ENCODE measurements around the gene NUAK1.

NUAK1 gene

DNA sequence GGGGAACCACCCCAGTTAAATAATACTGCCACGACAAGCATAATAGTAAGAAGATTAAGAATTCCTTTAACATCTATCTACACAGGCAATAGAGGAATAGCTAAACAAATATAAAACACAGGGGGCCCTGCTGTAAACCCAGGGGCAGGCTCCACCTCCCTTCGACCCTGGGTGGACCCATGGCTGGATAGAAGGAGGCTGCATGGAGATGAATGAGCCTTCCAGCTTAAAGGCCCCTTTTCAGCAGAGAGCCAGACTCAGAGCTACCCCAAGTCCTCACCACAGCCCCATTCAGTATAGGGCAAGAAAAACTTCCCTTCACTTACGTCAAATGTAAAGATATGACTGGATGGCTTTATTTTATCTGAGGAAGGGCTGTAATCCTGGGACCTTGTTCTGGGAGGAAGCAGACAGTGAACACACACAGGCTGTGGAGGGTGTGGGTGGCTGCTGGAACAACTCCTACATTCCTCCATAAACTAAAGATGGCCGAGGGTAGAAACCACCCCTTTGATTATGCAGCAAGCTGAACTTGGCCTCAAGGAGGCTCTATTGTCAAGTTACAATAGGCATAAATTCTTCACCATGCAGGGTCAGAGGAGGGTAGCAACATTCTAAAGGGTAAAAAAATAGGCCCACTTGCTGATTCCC is 30.4 kb downstream of the NUAK1 start:
- no peak for DNase-seq

DNA sequence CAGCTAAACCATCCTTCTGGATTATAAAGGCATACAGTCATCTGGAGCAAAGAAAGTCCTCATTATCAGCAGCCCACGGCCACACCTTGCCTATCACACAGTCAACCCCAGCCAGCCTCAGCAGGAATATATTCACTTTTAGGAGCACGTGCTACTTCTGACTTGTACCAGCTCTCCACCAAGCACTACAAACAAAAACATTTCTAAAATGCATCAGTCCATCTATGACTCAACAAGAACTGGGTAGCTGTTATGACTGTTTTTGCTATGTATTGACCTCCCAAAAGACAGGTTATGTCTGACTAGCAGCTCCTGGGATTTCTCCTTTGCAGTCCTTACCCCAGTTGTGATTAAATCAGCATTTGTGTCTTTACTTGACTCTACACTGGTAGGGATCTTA is 31.2 kb downstream of the NUAK1 start:
- DNase-seq = no peak

DNA sequence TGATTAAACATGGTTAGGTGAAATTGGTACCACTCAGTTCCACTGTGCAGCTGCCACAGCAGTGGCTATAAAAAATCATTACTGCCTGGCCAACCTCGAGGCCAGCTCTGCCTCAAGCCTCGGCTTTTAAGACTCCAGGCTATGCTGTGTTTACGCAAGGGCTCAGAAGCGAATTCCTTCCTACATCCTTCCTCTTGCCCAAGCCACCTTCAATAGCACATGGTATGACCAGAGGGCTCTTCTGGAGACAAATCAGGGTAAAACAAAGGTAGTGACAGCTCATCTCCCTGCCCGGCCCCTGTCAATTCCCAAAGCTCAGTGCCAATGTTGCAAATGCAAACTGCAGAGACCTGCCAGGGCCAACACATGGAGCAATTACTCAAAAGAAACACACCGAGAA is 31.9 kb downstream of the NUAK1 start:
- DNase-seq = no peak

DNA sequence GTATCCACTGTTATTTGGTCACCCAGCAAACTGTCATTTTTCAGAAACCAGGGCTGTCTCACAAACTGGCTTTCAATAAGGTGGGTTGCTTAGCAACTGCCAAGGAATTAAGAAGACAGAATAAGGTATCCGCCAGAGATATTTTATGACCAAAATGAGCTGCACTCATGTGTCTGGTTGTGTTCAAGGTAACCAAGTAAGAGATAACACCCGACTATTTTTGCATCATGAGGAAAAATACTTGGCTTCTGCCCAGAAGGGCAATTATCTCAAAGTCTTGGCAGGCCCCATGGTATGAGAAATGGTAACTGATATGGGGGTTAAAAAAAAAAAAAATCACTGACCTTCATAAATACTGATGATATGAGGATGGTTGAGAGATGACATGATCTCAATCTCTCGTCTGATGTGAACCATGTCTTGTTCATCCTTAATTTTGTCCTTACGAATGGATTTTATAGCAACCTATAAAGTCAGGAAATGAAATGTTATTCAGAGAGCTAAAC is 32.6 kb downstream of the NUAK1 start:
- DNase-seq = peak; percentile 59

DNA sequence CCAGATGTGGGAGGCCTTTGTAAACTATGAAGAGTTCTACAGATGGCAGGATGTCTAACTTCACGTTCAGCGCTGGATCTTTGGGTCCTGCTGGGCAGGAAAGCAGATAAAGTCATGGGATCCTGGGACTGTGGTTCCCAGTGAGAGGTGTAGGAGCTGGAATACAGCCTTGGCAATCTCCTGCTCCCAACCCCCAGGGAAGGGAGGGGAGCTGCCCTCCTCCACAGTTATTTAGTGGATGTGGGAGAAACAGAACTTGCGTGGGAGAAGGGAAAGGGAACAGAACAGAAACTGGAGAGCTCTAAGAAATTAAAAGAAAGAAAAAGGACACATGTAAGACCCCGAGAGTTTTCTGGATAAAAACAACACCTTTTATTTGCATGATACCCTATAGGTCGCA is 37.0 kb downstream of the NUAK1 start:
- DNase-seq = no peak

DNA sequence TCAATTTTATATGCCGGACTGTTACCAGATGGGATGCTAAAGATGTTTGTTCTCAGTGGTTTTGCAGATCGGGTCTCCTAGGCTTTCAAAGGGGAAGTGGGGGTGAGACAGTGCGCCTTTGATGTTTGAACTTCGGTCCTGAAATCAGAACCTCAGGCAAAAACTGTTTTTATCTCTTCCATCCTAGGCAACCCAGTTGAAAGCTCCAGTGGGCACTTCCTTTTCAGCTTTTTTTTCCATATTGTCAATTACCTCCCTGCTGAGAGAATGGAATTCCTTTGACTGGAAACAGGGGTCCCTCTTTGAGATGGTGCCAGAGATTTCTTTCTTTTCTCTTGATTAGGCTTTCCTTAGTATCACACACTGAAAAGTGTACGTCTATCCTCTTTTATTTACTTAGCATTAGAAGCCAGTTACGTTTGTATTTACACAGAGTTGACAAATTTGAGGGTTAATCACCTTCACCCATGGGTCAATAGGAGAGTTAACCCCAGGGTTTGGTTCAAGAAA is 40.0 kb downstream of the NUAK1 start:
- DNase-seq = no peak

DNA sequence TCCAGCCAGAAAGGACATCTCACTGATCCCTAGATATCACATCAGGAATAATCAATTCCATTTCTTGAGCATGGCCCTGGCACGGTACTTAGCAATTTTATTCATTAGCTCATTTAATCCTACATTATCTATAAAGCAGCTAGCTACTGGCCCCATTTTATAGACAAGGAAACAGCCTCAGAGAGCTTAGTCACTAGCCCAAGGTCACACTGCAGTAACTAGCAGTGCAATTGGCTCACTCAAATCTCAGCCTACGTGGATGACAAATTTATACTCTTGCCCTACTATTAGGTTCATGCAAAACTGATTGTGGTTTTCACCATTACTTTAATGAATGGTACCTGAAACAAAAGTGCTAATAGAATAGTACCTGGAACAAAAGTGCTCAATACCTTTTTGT is 41.7 kb downstream of the NUAK1 start:
- DNase-seq = no peak

DNA sequence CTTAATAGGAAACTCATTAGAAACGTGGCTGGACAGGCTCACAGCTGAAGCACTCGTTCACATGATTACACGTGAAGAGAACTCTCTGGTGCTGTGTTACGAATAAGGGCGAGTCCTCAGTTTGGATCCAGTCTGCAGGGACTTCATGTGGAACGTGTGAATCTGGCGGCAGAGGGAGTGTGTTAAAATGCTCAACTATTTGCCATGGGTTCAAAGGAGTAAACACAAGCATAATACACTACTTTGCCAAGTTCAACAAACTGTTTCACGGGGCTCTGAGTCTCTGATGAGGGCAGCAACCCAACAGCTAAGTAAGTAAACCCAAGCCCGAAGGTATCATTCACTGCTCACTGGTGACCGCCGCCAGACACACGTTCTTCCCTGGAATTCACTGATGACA is 42.4 kb downstream of the NUAK1 start:
- DNase-seq = peak; percentile 25

DNA sequence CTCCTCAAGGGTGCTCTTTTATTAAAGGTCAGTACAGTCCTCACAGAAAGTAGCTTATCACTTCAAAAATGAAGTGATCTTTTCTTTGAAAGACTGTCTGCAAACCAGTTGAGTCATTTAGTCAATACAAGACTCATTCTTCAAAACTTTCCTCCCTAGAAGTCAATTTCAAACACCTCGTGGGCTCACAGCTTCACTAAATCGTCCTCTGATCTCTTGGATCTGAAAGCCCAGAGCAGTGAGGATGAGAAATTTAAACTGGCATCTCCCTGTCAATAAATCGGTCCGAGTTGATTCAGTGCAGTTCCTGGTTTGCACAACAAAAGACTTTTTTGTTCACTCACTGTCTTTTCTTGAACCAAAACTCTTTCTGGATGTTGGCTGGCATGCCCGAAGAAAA is 44.5 kb downstream of the NUAK1 start:
- DNase-seq = no peak

DNA sequence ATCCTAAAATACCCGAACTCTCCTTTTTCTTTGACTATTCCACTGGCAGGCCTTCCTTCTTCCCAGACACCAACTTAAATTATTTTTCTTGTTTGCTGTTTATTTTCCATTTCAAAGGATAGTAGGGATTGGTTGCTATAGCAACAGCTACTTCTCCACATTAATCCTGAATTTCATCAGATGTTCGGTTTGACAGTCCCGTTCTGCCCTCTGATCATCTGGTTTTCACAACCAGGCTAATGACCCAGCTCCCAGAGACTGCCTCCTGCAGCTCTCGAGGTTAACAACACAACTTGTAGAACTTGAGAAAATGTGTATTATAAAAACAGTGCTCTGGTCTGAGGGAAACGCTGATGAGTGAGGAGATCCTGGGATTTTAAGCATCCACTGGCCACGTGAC is 45.5 kb downstream of the NUAK1 start:
- DNase-seq = no peak

DNA sequence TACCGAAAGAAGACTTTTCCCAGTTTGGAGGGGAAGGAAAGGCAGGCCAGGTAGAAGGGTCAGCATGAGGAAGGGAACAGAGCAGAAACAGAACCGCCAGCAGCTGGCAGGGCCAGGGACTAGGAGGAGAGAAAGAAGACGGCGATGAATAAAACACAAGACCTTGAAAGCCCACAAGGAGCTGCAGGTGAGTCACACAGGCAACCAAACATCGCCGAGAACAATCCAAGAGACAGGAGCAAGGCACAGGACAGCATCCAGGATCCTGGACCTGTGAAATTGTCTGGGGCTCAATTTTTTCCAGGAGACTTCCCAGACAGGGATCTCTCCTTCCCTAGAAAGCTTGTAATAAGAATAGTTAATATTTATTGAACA is 47.3 kb downstream of the NUAK1 start:
- DNase-seq = no peak

DNA sequence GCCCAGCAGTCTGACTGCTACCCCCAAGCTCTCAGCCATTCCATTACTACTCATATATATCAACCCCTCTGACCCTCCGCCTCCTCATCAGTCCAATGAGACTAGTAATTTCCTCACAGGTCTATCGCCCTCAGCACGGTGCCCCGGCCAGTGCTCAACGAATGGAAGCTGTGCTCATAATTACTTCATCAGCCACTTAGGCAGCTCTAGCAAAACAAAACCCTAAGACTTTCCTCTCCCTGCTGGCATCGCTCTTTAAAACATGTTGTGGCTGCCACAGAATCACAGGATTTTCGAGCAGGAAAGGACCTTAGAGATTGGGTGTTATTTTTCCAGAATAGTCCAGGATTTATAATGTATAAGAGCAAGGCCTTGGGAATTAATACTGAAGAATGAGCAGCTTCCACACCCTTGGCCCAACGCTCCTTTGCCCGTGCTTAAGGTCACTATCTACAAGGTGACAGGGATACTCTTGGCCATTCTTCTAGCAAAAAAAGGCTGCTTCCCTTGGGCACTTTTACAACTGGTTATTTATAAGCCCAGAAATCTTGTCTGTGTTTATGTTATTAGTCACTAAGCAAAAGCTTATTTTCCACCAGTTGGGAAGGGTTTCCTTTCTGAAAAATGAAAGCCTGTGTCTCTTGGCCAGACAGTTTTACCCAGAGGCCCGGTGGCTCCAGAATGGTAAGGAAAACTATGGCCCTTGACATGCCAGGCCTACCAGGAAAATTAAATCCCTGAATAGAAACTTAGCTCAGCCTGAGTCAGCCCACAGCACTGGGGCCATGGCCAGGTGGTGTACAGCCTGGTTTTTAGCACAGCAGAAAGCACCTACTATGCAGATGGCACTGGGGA is 47.9 kb downstream of the NUAK1 start:
- no peak for DNase-seq

DNA sequence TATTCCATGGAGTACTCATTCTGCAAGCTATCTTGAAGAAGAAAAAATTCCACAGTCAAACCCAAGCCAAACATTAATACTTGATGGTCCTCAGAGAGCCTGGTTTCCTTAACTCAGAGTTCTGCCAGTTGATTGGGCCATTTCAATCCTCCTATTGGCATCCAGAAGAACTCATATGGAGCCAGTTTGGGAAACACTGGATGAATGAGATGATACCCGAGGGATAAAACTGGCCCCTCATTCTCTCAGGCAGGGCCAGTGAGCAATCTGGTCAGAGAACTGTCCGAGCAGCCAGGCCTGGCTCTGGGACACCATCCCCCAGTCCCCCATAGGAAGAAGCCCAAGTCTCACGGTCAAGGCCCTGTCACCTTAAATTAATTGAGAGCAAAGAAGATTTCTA is 48.8 kb downstream of the NUAK1 start:
- DNase-seq = no peak

DNA sequence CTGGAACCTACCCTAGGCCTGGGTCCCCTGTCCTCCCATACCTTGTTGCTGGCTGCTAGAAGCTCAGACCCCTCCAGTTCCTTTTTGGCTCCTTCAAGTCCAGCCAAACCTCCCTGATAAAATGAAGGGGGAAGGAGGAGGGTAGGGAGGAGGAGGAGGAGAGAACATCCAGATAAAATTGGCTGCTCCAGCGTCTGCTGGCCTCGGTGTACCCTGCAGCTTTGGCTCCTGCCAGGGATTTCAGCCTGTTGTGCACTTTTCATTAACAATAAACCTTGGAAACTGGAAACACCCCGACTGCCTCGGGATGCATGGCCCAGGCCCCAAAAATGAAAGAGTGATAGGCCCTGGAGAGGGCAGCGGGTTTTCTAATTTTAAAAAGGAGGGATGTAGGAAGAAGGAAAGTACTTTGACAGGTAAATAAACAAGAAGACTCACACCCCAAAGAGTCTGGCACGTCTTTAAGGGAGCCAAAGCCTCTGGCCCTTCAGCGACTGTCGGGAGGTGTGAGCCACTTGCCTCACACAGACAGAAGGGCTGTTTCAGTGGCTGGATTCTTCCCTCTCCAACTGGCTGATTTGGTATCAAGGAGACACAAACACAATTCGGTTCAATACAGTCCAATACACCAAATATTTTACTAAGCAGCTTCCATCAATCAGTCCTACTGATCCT is 49.8 kb downstream of the NUAK1 start:
- no peak for DNase-seq

DNA sequence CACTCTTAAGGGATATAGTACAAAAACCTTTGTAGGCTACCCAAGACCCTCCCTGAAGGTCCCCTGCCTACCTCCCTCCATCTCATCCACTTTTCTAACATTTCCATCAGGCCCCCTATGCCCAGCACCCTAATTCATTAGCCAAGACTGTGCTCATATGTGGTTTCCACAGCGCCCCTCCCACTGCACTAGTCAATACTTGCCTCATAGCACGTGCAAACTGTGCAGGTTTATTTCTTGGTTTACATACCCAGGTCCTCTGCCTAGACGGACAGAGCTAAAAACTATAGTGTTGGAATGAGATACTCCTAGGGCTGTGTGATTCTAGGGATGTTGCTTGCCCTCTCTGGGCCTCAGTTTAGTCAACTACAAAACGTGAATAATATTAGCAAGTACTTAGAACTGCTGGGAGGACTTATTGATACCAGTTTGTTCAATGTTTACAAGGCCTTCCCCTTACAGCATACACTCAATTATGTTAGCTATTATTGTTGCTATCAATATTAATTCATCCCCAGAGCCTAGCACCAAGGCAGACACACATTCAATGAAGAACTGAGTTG is 50.4 kb downstream of the NUAK1 start:
- no peak for DNase-seq

DNA sequence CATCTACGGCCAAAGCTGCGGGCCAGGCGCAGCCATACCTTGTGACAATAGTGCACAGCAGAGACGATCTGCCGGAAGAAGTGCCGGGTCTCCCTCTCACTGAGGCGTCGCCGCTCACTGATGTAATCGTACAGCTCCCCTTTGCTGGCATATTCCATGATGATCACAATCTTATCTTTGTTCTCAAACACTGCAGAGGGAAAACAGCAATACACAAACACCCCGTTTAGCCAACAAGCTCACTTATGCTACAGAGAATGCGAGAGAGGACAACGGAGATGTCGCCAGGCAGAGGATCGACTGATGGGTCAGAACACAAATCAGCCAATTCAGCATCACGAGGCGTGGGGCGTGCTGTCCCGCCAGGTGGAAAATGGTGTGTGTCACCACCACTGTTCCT is 52.1 kb downstream of the NUAK1 start:
- no peak for DNase-seq

DNA sequence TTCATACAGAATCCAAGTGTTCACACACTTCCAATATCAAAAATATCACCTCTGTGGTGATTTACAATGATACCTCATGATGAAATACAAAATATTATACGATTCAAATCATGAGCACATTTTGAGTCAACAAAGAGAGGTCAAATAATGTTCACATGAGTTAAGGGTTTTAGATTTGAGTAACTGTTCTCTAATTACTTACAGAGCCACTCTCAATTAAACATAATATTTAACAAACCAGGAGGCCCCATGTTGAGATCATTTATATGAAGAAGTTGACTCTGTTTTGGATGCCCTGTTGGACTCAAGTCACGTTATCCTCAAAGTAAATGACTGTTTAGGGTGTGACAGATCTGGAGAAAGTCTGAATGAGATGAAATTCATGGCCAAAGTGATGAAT is 53.5 kb downstream of the NUAK1 start:
- DNase-seq = no peak

DNA sequence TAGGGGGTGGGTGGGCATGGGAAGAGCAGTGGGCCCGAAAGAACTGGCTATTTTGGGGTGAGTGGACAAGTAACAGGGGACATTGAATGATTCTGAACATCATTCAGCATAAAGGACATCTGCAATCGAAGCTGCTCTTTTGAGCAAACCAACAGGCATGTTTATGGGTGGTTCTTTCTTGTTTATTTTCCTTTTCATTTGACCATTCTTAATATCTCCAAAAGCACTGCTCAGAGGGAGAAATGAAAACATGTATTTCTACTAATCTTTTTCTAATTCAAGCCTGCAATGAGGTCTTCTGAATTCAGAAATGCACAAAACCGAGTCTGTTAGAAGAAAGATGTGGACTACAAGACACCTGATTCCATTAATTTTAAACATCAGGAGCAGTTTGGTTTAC is 54.0 kb downstream of the NUAK1 start:
- no peak for DNase-seq

DNA sequence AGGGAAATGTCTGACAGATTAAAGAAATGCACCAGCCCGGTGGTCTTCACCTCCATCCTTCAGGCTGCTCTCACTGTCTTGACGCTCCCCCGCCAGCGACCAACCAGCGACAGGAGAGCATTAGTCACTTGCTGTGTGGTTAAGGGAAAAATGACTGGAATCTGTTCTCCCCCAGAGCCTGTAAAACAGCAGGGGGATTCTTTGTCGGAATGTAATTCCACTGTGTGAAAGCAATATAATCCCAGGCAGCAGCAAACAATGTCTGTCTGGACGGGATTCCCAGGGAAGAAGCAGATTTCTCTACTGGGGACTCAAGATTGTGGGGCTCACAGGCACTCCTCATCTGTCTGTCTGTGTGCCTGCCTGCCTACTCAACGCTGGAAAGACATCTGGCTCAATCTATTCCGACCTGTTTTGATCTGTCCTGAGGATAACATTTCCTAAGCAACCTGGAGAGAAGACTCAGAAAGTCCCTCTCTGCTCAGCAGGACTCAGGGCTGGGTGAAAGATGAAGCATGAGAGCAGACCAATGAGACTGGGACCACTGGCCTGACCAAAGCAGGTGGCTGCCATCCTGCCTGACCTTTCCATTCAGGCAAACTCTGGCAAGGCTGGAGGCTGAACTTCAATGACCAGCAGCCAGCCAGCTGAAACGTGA is 54.6 kb downstream of the NUAK1 start:
- DNase-seq = no peak

DNA sequence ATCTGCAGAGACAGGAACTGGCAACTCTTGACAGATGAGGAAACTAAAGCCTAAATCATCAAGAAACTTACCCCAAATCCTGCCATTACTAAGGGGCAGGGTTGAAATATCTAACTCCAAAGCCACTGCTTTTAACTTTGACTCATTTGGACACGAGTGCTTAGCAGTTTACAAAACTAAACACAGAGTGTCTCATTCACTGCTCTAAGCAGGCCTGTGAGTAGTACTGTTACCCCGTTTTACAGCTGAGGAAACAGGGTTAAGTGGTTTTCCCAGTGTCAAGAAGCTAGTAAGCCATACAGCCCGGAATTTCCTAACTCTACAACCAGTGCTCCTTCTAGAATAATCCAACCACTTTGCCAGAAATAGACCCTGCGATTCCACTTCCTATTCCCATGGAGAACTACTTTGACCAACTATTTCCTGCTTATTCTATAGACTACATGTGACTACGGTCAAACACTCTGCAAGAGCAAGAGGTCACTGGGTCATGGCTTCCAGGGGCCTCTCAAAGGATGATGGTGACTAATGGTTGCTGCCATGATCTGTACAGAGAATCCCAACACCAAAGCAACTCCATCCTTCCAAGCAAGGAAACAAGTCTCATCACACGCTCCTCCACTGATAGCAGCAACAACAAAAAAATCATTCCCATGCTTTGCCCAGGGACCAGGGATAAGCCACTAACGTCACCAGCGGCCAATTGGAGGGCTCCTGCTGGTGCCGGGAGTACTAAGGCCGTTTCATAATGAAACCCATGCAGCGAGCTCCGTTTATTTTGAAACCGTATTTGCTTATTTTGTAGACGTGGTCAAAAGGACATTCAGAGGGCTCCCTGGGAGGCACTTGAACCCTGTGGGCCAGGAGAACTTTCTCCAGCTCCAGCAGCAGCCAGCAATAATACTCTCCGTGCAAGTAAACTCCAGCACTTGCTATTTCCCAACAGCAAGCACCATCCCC is 56.3 kb downstream of the NUAK1 start:
- DNase-seq = no peak

DNA sequence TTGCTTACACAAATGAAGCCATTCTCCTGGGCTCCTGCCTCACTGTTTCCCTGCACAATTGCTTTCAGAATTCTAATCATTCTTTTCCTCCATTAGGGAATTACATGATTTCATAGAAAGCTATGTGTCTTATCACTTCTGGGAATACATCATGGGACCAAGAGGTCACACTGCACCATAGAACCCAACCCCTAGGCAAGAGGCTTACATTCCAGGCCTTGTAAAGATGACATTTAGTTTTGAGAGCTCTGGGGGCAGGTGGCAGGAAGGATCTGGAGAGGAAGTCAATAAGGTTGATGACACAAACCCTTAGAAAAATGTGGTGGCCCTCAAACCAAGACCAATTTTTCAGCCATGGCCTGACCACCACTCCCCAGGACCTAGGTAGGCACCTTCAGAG is 57.1 kb downstream of the NUAK1 start:
- no peak for DNase-seq

DNA sequence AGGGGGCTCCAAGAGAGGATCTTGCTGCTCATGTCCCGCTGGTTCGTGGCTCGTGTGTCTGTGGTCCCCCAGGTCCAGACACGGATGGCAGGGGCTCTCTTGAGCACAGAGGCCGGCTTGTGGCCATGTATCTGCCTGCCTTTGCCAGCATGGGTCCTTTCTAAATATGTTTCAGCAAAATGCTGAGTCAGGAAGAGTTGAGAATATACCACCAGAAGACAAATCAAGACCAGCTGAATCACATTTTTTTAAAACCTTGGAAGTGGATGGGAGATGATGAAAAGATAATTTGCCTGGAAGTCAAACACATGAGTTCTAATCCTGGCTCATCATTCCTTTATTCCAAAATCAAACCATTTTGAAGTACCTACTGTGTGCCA is 58.0 kb downstream of the NUAK1 start:
- no peak for DNase-seq
